Nephron (organoid): Measurements from ENCODE around the gene RABEP2.

ENCODE experiments used
- H3K27ac Mint-ChIP-seq, 3 experiments: 2 replicates each; pipeline ENCODE4 v1.8.0; 2020; ENCODE audit warnings: mixed read lengths in 3 of 3, mild to moderate bottlenecking in 2 of 3, moderate library complexity in 1 of 3
- H3K27me3 Mint-ChIP-seq: 2 replicates; pipeline ENCODE4 v1.8.0; 2021; ENCODE audit warnings: low read depth, mild to moderate bottlenecking, moderate library complexity, mixed read lengths
- H3K36me3 Mint-ChIP-seq: 2 replicates; pipeline ENCODE4 v1.8.0; 2020; ENCODE audit warnings: low read depth, mixed read lengths
- H3K4me1 Mint-ChIP-seq: 2 replicates; pipeline ENCODE4 v1.8.0; 2020; ENCODE audit warnings: mixed read lengths
- H3K4me3 Mint-ChIP-seq, 3 experiments: 2 replicates each; pipeline ENCODE4 v1.8.0; 2020; ENCODE audit warnings: mild to moderate bottlenecking in 3 of 3, mixed read lengths in 3 of 3, moderate library complexity in 2 of 3
- H3K9me3 Mint-ChIP-seq: 2 replicates; pipeline ENCODE4 v1.8.0; 2020; ENCODE audit warnings: mixed read lengths
- TF ChIP-seq, protein P1 (sequence below), 3 experiments: fragments of 200-600 bp; sonication (generic); IDR thresholded peaks; one replicate each; pipeline ENCODE4 v1.5.0; 2021; ENCODE audit warnings: antibody characterized with exemption in 3 of 3; ENCODE audit not compliant: unreplicated experiment in 3 of 3

Gene RABEP2

DNA sequence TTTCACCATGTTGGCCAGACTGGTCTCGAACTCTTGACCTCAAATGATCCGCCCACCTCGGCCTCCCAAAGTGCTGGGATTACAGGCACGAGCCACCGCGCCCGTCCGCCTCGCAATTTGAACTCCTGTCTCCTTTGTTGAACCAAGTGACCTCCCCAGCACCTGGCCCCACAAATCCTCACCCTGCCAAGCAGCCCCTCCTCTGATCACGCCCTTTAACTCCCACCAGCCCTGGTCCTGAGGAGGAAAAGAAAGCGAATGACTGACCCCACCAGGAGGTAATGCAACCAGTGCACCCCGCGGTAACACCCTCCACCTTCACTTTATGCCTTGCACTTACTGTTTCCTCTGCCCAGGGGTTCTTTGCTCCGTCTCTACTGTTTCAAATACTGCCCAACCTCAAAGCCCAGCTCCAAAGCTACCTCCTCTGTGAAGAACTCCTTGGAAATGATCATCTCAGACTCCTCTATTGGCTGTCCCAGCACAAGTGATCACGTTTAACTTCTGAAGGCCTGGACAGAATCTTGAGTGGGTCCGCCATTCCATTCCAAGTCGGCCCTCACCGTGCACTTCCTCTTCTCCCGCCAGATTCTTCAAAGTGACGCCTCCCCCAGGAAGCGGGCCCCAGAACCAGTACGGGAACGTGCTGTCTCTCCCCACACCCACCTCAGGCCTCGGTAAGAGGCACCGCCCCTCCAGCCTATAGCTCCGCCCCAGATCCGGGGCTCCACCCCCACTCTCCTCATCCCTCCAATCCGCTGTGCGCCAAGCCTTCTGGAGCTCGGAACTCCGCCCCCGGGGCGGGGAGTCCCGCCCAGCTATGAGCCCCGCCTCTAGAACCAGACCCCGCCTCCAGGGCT is 11.1 kb upstream of the RABEP2 start:
- TF ChIP-seq, protein P1, sequence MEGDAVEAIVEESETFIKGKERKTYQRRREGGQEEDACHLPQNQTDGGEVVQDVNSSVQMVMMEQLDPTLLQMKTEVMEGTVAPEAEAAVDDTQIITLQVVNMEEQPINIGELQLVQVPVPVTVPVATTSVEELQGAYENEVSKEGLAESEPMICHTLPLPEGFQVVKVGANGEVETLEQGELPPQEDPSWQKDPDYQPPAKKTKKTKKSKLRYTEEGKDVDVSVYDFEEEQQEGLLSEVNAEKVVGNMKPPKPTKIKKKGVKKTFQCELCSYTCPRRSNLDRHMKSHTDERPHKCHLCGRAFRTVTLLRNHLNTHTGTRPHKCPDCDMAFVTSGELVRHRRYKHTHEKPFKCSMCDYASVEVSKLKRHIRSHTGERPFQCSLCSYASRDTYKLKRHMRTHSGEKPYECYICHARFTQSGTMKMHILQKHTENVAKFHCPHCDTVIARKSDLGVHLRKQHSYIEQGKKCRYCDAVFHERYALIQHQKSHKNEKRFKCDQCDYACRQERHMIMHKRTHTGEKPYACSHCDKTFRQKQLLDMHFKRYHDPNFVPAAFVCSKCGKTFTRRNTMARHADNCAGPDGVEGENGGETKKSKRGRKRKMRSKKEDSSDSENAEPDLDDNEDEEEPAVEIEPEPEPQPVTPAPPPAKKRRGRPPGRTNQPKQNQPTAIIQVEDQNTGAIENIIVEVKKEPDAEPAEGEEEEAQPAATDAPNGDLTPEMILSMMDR (IDR thresholded peaks at IDR 0.05; ENCODE audit: unreplicated experiment in 3 of 3): no peak
- Mint-ChIP-seq H3K9me3 (no peaks in the 10 kb centered on the region), H3K27me3 (peaks cover 8% of the 10 kb centered on the region), H3K27ac (no peak overlapping the region), H3K4me3 (no peak overlapping the region), H3K36me3 (no peaks in the 10 kb centered on the region), H3K4me1 (no peaks in the 10 kb centered on the region)

DNA sequence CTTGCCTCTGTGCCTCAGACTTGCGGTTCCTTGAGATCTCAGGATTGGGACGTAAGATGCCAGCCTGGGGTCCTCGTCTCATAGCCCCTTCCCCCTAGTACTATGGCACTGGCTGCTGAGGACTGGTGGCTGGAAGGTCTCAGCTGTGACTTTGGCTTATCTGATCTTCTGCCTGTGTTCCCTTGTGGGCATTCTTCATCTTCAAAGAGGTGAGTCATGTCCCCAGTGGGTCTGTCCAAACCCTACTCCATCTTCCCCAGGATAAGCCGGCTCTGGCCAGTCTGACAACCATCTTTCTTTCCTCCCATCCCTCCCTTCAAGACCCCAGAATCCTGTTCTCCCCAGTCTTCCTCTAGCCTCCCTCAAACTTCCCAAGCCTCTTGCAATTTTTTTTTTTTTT is 10.3 kb upstream of the RABEP2 start:
- TF ChIP-seq, protein P1 (IDR thresholded peaks at IDR 0.05; ENCODE audit: unreplicated experiment in 3 of 3): no peak
- H3K36me3 Mint-ChIP-seq: no peaks in the 10 kb centered on the region
- peaks cover 8% of the 10 kb centered on the region for H3K27me3 Mint-ChIP-seq
- peaks cover 4% of the 10 kb centered on the region for H3K4me1 Mint-ChIP-seq
- H3K4me3 Mint-ChIP-seq: no peak overlapping the region
- H3K27ac Mint-ChIP-seq: no peak overlapping the region
- H3K9me3 Mint-ChIP-seq: no peaks in the 10 kb centered on the region

DNA sequence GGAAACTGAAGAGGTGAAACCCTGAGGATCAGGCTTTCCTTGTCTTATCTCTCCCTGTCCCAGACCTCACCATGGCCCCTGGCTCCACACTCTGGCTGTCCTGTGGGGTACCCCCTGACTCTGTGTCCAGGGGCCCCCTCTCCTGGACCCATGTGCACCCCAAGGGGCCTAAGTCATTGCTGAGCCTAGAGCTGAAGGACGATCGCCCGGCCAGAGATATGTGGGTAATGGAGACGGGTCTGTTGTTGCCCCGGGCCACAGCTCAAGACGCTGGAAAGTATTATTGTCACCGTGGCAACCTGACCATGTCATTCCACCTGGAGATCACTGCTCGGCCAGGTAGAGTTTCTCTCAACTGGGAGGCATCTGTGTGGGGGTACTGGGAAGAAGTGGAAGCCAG is 8.1 kb upstream of the RABEP2 start:
- H3K4me3 Mint-ChIP-seq: no peak overlapping the region
- no peaks in the 10 kb centered on the region for H3K9me3 Mint-ChIP-seq
- no peak overlapping the region for H3K27ac Mint-ChIP-seq
- peaks cover 4% of the 10 kb centered on the region for H3K4me1 Mint-ChIP-seq
- TF ChIP-seq, protein P1 (IDR thresholded peaks at IDR 0.05; ENCODE audit: unreplicated experiment in 3 of 3): no peak
- peaks cover 8% of the 10 kb centered on the region for H3K27me3 Mint-ChIP-seq
- no peaks in the 10 kb centered on the region for H3K36me3 Mint-ChIP-seq

DNA sequence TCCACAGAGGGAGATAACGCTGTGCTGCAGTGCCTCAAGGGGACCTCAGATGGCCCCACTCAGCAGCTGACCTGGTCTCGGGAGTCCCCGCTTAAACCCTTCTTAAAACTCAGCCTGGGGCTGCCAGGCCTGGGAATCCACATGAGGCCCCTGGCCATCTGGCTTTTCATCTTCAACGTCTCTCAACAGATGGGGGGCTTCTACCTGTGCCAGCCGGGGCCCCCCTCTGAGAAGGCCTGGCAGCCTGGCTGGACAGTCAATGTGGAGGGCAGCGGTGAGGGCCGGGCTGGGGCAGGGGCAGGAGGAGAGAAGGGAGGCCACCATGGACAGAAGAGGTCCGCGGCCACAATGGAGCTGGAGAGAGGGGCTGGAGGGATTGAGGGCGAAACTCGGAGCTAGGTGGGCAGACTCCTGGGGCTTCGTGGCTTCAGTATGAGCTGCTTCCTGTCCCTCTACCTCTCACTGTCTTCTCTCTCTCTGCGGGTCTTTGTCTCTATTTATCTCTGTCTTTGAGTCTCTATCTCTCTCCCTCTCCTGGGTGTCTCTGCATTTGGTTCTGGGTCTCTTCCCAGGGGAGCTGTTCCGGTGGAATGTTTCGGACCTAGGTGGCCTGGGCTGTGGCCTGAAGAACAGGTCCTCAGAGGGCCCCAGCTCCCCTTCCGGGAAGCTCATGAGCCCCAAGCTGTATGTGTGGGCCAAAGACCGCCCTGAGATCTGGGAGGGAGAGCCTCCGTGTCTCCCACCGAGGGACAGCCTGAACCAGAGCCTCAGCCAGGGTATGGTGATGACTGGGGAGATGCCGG is 7.5 kb upstream of the RABEP2 start:
- Mint-ChIP-seq H3K27ac (no peak overlapping the region), H3K36me3 (no peaks in the 10 kb centered on the region), H3K4me1 (peaks cover 4% of the 10 kb centered on the region), H3K9me3 (no peaks in the 10 kb centered on the region), H3K4me3 (no peak overlapping the region), H3K27me3 (peaks cover 8% of the 10 kb centered on the region)
- TF ChIP-seq, protein P1 (IDR thresholded peaks at IDR 0.05; ENCODE audit: unreplicated experiment in 3 of 3): no peak

DNA sequence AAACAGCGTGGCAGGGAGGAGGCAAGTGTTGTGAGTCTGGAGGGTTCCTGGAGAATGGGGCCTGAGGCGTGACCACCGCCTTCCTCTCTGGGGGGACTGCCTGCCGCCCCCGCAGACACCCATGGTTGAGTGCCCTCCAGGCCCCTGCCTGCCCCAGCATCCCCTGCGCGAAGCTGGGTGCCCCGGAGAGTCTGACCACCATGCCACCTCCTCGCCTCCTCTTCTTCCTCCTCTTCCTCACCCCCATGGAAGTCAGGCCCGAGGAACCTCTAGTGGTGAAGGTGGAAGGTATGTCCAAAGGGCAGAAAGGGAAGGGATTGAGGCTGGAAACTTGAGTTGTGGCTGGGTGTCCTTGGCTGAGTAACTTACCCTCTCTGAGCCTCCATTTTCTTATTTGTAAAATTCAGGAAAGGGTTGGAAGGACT is 6.8 kb upstream of the RABEP2 start, which contains the start of gene CD19:
CD19 (plus strand) TSS at position 171 of the 425 bp plus-strand sequence; CDS start at position 201, 30 bp downstream.
- peaks cover 4% of the 10 kb centered on the region for H3K4me1 Mint-ChIP-seq
- no peaks in the 10 kb centered on the region for H3K9me3 Mint-ChIP-seq
- peak within 1 kb of the TSS in 1 of 3 experiments; percentile 31 for H3K27ac Mint-ChIP-seq
- H3K27me3 Mint-ChIP-seq: peaks cover 8% of the 10 kb centered on the region
- H3K4me3 Mint-ChIP-seq: no peak within 1 kb of the TSS
- no peaks in the 10 kb centered on the region for H3K36me3 Mint-ChIP-seq
- TF ChIP-seq, protein P1 (IDR thresholded peaks at IDR 0.05; ENCODE audit: unreplicated experiment in 3 of 3): no peak
